Gastroesophageal sphincter (tissue), 3 donors: Measurements from ENCODE around the gene PROZ.

Experiments used
- CTCF ChIP-seq, 4 experiments: fragments of 200-600 bp in 2 of 4; fragments of 450-650 bp in 2 of 4; sonication (generic) in 1 of 4; IDR thresholded peaks; one replicate each; pipeline ENCODE4 v1.5.1; 2017 to 2019; ENCODE audit warnings: antibody characterized with exemption in 4 of 4, mild to moderate bottlenecking in 2 of 4, moderate library complexity in 2 of 4
- EP300 ChIP-seq: sonication (generic); formaldehyde crosslinking; IDR thresholded peaks from one replicate; pipeline ENCODE4 v1.6.1; 2017; ENCODE audit warnings: antibody characterized with exemption, mild to moderate bottlenecking

GRCh38 chr13:113145911-113146598 is 12.4 kb upstream of the PROZ start:
- TF ChIP-seq CTCF (IDR thresholded peaks at IDR 0.05) (no peak), EP300 (no peak)
